ENCODE measurements around the gene BCAN. TPM values are rescaled to one million over a fixed set of nuclear protein-coding genes. Genes with fewer than 3 reads are reported as not detected.

BCAN gene
- polyA plus RNA-seq, 1 donor (not counting 4 experiments of a cell fraction or from before 2014, with no cell fraction given), result not detected

DNA sequence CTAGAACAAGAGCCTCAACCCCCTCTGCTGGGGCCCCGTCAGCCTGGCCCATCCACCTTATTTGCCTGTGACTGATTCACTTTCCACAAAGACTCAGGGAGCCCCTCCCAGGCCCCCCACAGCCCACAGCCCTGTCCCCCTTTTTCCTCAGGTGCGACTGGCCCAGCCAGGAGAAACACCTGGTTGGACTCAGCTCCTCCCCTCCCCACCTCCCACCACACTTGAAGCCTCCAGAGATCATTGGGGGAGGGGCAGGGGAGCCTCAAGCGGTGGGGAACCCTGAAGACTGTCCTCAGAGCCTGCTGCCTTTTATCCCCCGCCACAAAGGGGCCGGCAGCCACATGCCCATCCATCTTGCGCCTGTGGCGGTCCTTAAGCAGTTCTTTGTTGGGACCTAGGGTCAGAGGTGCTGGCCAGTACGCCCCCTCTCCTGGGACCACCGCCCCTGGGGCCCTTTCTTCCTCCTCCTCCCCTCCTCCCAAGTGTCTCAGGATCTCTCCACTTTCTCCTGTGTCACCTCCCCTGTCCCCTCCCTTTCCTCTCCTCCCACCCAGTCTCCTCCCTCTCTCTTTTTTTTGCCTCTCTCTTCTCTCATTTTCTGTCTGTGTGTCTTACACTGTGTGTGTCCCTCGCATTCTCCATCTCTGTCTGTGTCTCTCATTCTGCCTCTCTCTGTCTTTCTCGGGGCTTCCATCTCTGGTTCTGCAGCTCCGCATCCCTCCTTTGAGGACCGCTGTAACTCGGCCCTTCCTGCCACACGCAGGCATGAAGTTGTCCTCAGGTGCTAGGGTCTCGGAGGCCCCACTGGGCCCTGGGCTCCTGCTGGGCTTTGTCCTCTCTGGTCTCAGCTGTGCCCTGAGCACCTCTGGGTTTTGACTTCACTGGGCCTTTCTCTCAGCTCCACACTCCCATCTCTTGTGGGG is 51.3 kb downstream of the BCAN start:
- H2AFZ ChIP-seq (ENCODE audit: control insufficient read depth, low read length), result no peak overlapping the region
- FAIRE-seq, result no peak
- H3K27me3 ChIP-seq (ENCODE audit: control insufficient read depth, extremely low read depth, insufficient read depth, low read length), result no peaks in the 10 kb centered on the region
- no peaks in the 10 kb centered on the region for H3K9me3 ChIP-seq (ENCODE audit: control insufficient read depth, low read depth, low read length)
- H3K4me1 ChIP-seq (ENCODE audit: control insufficient read depth, extremely low read depth, insufficient read depth, low read length), result peaks cover 46% of the 10 kb centered on the region
- DNase-seq (ENCODE audit: low read depth, low spot score), result no peak
- H3K4me3 ChIP-seq (ENCODE audit: control insufficient read depth in 2 of 3, extremely low read depth in 1 of 3, insufficient read depth in 2 of 3, low read depth in 1 of 3, low read length in 3 of 3), result no peak overlapping the region
- peak overlapping the region; percentile 15 for H3K4me2 ChIP-seq (ENCODE audit: control insufficient read depth, extremely low read depth, insufficient read depth, low read depth, low read length)
- H3K9ac ChIP-seq (ENCODE audit: control insufficient read depth, extremely low read depth, insufficient read depth, low read length), result no peak overlapping the region
- TF ChIP-seq EZH2 (IDR thresholded peaks at IDR 0.05; ENCODE audit: low read length), result no peak
- TF ChIP-seq CTCF (optimal IDR thresholded peaks at IDR 0.05 in 1 of 3, IDR thresholded peaks at IDR 0.05 in 1 of 3, conservative IDR thresholded peaks at IDR 0.05 in 1 of 3; ENCODE audit: extremely low read depth in 1 of 3, insufficient read depth in 2 of 3, low read length in 3 of 3), result no peak
- no peaks in the 10 kb centered on the region for H3K79me2 ChIP-seq (ENCODE audit: control insufficient read depth, insufficient read depth, low read length)
- H4K20me1 ChIP-seq (ENCODE audit: control insufficient read depth, extremely low read depth, insufficient read depth, low read length), result no peaks in the 10 kb centered on the region
- no peaks in the 10 kb centered on the region for H3K36me3 ChIP-seq (ENCODE audit: control insufficient read depth in 2 of 2, extremely low read depth in 1 of 2, insufficient read depth in 2 of 2, low read length in 2 of 2)
- dilution Hi-C loops (cut with MboI; ENCODE audit: extremely low pct_ligation_motif_present, low sequenced_read_pairs), result no loop called here
- no peak overlapping the region for H3K27ac ChIP-seq (ENCODE audit: control insufficient read depth, insufficient read depth, low read length)
- H3K9me1 ChIP-seq (ENCODE audit: control insufficient read depth, extremely low read depth, insufficient read depth, low read length), result no peaks in the 10 kb centered on the region

- Histone ChIP-seq H3K4me1 (ENCODE audit: control insufficient read depth, extremely low read depth, insufficient read depth, low read length) (peaks cover 46% of the 10 kb centered on the region), H4K20me1 (ENCODE audit: control insufficient read depth, extremely low read depth, insufficient read depth, low read length) (no peaks in the 10 kb centered on the region), H3K9ac (ENCODE audit: control insufficient read depth, extremely low read depth, insufficient read depth, low read length) (no peak overlapping the region), H3K27ac (ENCODE audit: control insufficient read depth, insufficient read depth, low read length) (no peak overlapping the region), H3K4me2 (ENCODE audit: control insufficient read depth, extremely low read depth, insufficient read depth, low read depth, low read length) (no peak overlapping the region), H2AFZ (ENCODE audit: control insufficient read depth, low read length) (peak overlapping the region; percentile 57), H3K79me2 (ENCODE audit: control insufficient read depth, insufficient read depth, low read length) (no peaks in the 10 kb centered on the region), H3K36me3 (ENCODE audit: control insufficient read depth in 2 of 2, extremely low read depth in 1 of 2, insufficient read depth in 2 of 2, low read length in 2 of 2) (no peaks in the 10 kb centered on the region), H3K9me1 (ENCODE audit: control insufficient read depth, extremely low read depth, insufficient read depth, low read length) (no peaks in the 10 kb centered on the region), H3K27me3 (ENCODE audit: control insufficient read depth, extremely low read depth, insufficient read depth, low read length) (no peaks in the 10 kb centered on the region), H3K9me3 (ENCODE audit: control insufficient read depth, low read depth, low read length) (no peaks in the 10 kb centered on the region), H3K4me3 (ENCODE audit: control insufficient read depth in 2 of 3, extremely low read depth in 1 of 3, insufficient read depth in 2 of 3, low read depth in 1 of 3, low read length in 3 of 3) (no peak overlapping the region)
- FAIRE-seq, result no peak
- DNase-seq (ENCODE audit: low read depth, low spot score), result no peak
- dilution Hi-C loops (cut with MboI; ENCODE audit: extremely low pct_ligation_motif_present, low sequenced_read_pairs), result no loop called here
- TF ChIP-seq CTCF (optimal IDR thresholded peaks at IDR 0.05 in 1 of 3, IDR thresholded peaks at IDR 0.05 in 1 of 3, conservative IDR thresholded peaks at IDR 0.05 in 1 of 3; ENCODE audit: extremely low read depth in 1 of 3, insufficient read depth in 2 of 3, low read length in 3 of 3) (no peak), EZH2 (IDR thresholded peaks at IDR 0.05; ENCODE audit: low read length) (no peak)
Observed at GRCh38 chr1:156693848-156694689, 52.2 kb downstream of the BCAN start.

Data from keratinocyte (primary cell).